Activated T-helper 1 cell treated with Interleukin-2 at 50 U/mL for 16 hours (primary cell): Measurements from ENCODE around the gene SLC52A3.
"Not testable (repeated sequence)": the region's sequence is repeated elsewhere in the genome, so short reads cannot be mapped to it uniquely, and the experiment has no call there.

Source experiments
- DNase-seq: peaks from one replicate; pipeline ENCODE4 v3.0.0-alpha.2; 2020; ENCODE audit warnings: low read depth

Gene SLC52A3

DNA sequence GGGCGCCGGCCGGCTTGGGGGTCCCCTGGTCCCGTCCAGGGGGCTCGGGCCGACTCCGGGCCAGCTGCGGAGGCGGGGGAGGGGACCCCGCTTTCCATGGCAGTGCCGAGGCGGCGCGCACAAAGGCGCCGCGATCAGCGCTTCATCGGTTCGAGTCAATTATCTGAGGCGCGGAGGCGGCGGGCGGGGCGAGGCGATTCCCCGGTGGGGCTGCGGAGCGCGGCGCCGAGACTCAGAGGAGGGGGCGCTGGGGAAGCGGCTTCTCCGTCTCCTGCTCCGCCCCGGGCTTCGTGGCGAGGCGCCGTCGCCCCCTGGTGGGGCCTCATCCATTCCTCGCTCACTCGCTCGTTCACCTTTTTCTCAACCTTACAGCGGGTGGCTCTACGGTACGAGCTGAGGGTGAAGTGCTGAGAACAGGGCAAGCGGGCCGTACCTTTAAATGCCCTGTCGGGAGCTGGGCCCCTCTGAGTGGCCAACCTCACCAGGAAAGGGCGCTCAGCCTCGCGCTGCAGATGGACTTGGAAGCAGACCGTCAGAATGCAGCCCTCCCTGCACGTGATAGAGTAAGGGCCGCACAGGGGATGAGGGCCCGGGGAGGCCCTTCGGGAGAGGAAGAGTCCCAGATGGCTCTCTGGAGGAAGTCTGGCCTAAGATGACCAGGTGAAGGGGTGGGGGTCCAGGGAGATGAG lies 39.9 kb downstream of the SLC52A3 start:
- no peak for DNase-seq

DNA sequence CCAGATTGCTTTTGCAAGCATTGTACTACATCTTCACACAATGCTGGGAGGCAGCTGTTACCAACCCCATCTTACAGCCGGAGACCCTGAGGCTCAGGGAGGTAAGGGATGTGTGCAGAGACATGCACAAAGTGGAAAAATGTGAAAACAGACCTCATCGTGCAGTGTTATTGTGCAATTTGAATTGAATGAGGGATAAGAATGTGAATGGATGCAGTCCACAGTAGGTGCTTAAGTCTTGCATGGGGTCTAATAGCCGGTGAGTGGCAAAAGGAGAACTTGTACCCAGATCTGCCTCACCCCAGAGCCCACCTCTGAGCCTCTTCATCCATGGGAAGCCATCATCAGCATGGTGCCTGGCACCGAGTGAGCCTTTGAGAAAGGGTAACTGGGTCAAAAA lies 42.1 kb downstream of the SLC52A3 start:
- no peak for DNase-seq

DNA sequence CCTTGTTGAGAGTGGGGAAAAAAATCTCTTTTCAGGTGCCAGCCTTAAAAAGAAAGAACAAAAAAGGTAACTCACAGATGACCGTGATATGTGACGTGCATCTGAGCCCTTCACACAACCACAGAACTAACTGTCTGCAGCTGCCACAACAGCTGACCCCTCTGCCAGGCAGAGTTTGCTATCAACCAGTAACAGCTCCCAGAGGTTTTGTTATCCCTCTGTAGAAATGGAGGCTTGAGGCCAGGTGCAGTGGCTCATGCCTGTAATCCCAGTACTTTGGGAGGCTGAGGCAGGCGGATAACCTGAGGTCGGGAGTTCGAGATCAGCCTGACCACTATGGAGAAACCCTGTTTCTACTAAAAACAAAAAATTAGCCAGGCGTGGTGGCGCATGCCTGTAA lies 42.8 kb downstream of the SLC52A3 start:
- DNase-seq, result no peak

DNA sequence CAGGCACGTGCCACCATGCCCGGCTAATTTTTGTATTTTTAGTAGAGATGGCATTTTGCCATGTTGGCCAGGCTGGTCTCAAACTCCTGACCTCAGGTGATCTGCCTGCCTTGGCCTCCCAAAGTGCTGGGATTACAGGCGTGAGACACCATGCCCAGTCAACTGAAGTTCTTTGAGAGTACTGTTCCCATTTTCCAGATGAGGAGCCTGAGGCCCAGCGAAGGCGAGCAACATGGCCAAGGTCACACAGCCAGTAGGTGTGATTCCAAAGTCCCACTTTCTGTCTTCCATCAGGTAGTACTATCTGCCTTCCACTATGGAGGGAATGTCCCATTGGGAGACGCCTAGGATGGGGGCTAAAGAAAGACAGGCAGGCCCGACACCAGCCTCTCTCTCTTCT lies 43.5 kb downstream of the SLC52A3 start:
- DNase-seq, result not testable (repeated sequence)

DNA sequence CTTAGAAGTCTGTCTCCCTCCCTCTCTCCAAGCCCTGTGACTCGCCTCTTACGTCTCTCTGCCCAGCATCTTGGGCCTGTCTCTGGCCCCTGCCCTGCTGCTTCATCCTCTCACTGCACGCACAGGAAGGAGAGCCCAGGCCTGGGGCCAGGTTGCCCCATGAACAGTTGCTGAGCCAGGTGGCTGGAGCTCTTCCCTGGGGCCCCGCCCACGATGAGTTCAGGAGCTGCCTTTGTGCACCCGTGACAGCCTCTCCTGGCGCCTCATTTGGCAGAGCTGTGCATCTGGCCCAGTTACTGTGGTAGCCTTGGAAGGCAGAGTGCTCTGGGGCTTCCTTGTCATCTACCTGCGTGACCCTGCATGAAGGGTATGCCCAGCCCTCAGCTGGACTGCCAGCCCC lies 44.5 kb downstream of the SLC52A3 start:
- no peak for DNase-seq

DNA sequence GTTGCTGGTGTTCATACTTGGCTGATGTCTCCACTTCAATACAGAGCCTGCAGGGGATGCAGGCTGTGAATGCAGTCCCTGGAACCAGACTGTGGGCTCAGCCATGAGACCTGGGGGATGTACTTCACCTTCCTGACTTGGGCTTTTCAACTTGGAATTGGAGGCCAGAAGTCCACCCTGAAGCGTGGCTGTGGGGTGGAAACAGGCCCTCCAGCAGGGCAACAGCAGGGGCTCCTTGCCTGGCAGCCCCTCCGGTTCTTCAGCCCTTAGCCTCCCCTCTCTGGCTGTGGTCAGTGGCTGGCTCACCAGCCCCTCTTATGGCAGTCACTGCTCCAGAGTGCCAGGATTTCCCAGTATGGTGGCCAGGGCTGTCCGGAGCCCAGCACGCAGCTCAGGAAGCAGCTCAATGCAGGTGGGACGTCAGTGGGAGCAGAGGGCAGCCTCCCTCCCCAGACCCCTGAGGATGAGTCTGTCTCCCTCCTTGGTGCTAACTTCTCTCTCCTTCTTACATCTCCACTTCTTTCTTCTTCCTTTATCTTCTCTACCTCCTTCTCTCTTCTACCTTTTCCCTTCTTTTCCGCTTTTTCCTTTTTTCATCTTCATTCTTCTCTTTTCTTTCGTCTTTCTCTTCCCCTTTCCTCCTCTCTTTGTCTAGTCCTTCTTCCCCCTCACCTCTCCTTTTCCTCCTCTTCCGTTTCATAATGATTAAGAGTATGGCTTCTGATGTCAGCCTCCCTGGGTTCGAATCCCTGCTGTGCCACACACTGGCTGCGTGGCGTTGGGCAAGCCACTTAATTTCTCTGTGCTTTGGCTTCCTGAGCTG lies 45.3 kb downstream of the SLC52A3 start:
- DNase-seq, result no peak

DNA sequence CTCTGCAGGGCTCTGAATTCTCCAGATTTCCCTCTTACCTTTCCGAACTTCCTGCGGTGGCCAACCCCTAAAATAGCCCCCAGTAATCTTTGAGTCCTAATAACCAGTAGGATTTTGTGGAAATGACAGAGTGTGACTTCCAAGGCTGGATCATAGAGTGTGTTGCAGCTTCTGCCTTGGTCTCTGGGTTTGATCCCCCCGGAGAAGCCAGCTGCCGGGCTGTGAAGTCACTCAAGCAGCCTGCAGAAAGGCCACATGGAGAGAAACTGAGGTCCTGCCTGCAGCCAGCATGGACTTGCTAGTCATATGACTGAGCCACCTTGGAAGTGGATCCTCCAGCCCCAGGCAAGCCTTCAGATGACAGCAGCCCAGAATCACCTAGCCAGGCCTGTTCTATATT lies 46.4 kb downstream of the SLC52A3 start:
- no peak for DNase-seq

DNA sequence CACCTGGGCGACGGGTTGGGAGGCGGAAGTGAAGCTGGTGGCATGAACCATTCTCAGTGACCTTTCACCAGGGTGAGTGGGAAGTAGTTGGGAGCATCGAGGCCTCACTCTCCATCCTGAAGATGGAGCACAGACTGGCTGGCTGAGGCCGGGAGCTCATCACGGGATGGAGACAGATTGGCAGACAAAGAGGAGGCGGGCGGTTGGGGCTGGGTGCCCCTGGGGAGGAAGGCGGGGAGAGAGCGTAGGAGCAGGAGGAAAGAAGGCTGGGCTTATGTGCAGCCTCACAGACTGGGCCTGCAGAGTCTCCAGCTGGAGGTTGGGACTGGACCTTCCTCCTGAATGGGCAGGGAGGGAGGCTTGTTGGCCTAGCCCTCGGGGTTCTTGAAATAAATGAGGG lies 48.5 kb downstream of the SLC52A3 start:
- no peak for DNase-seq

DNA sequence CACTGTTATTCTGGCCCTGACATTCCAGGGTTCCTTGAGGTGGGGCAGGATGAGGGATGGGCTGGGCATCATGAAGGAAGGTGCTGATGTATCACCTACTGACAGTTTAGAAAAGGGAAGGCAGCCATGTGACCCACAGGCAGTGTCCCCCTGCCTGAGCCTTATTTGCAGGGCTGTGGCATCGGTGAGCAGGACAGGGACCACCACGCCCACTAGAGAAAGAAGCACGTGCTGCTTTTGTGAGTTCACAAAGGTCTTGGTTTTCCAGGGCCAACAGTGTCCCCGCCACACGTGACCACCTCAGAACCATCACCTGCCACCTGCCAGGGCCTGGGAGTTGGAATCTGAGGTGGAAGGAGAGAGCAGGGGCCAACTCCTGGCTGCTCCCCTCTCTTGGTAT lies 49.2 kb downstream of the SLC52A3 start:
- no peak for DNase-seq

DNA sequence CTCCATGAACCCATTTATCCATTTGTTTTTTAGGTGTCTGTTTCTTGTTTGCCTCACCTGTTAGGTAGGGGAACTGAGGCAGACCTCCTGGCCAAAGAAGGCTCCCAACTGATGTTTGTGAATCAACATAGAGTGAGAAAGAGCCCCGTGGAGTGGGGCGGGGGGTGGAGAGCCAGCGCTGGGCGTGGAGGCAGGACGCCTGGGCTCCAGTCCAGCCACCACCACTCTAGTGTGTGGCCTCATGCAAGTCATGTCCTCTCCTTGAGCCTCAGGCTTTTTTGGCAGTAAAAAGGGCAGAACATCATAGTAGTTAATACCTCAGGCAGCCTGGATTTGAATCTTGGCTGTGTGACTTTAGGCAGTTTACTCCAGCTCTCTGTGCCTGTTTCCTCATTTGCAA lies 50.5 kb downstream of the SLC52A3 start:
- DNase-seq, result no peak

DNA sequence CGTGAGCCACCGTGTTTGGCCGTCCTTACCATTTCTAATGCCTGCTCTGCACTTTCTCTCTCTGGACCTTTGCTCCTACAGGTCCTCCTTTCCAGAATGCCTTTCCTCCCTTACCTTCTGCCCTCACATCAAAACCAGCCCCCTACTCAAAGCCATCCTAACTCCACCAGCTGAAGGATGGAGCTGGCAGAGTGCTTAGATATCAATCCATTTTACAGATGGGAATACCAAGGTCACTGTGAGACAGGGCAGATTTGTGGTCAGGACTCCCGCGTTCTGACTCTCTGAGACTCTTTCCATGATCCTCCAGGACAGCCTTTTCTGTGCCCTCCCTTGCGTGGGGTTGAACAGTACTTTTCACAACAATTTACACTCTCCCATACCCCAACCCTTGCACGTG lies 51.0 kb downstream of the SLC52A3 start:
- DNase-seq, result no peak

DNA sequence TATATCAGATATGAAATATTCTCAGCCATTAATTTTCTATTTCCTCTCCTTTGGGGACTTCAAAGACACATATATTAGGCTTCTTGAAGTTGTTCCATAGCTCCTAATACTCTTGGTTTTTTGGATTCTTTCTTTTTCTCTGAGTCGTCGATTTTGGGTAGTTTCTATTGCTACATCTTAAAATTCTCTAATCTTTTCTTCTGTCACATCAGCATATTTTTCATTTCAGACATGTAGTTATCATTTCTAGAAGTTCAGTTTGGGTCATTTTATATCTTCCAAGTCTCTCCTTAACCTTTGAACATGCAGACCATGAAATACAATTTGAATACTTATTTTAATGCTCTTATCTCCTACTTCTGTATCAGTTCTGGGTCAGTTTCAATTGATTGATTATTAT lies 53.8 kb downstream of the SLC52A3 start:
- DNase-seq, result no peak

DNA sequence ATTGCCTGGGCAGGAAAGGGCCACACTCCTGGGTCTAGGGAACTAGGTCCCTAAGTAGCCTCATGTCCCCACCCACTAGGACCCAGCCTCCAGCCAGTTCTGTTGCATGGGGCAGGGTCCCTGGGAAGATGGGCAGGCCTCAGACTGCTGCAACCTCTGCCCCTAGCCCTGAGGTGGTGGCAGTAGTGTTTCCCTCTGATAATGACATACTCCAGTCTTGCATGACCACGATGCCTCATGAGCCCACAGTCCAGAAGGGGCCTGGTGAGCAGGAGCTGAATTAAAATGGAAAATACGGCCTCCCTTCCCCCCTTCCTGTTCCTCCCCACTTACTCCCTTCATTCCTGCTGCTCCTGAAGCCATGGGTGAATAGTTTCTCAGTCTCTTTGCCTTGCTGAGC lies 56.7 kb downstream of the SLC52A3 start:
- no peak for DNase-seq

DNA sequence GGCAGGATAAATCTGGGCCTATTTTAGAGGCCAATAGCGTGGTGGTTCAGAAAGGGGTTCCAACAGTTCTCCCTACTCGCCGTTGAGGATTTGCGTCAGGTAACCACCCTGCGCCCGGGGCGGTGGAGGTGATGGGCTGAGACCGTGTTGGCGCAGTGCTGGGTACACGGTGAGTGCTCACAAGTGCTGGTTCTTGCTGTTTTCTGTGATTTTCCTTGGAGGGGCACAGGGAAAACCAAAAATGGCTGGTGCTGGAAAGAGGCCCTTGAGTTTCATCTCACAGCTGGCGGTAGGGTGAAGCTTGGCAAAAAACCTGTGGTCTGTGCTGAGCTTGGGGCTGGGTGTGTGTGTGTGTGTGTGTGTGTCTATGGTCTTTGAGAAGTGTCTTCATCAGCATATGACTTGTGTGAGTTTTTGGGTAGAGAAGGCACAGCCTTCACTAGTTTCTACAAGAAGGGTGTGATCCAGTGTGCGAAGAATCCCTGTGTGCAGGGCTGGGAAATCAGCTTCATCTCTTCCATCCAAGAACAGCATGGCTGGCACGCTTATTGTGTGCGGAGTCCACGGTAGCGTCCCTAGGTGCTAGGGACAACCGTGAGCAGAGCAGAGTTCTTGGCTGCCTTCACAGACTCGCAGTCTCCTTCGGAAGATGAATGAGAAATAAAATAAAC lies 57.4 kb downstream of the SLC52A3 start:
- no peak for DNase-seq
